NCI-H128 (cell line): ENCODE results near the gene PPP1R13B.

Source experiments
- DNase-seq: peaks from one replicate; lab custom pipeline; 2025; ENCODE audit not compliant: unreplicated experiment; lab: John Stamatoyannopoulos, UW

Gene PPP1R13B

DNA sequence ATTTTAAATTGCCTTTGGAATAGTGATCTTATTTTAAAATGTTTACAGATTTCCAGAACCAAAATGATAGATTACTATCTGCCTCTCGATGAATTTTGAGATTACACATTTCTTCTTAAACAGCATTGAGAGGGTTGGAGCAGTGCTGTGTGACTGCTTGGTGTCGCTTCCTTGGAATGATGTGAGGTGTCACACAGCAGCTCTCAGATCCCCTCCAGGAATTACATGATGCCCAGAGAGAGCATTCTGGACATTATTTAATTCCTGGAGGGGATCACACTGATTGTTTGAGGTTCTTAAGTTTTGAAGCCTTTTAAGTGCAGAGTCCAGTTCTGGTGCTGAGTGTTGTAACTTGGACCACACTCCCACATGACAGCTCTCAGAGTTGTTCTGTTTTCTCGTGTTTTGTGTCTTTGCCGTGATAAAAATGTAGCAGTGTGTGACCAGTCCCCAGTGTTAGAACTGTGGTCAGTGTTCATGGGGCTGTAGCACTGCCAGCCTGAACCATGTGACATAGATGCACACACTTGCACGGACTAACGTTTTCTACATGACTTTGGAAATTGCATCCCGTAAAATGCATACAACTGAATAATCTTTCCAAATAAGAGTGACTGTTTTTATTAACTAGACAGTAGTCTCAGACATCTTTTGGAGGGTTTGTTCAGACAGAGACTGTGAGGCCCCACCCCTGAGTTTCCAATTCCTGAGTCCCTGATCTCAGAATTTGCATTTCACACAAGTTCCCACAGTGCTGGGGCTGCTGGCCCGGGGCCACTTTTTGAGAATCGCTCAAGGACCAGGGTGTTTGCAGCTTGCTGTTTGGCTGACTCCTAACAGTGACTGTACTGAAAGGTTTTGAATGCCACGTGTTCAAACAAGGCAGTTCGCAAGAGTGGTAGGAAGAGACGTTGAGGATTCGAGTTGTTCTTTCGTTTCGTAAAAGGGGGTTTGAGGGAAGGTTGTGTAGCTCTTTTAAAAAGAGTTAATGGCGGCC, 158.2 kb downstream of the PPP1R13B start:
- DNase-seq: no peak

GRCh38 chr14:103688441-103688840, 158.9 kb downstream of the PPP1R13B start:
- no peak for DNase-seq

- DNase-seq: no peak
These were observed 159.7 kb downstream of the PPP1R13B start for GRCh38 chr14:103687712-103688111.

- no peak for DNase-seq
These were observed 160.4 kb downstream of the PPP1R13B start for GRCh38 chr14:103686831-103687485.

- no peak for DNase-seq
These were observed 161.8 kb downstream of the PPP1R13B start for GRCh38 chr14:103685276-103686211.

DNA sequence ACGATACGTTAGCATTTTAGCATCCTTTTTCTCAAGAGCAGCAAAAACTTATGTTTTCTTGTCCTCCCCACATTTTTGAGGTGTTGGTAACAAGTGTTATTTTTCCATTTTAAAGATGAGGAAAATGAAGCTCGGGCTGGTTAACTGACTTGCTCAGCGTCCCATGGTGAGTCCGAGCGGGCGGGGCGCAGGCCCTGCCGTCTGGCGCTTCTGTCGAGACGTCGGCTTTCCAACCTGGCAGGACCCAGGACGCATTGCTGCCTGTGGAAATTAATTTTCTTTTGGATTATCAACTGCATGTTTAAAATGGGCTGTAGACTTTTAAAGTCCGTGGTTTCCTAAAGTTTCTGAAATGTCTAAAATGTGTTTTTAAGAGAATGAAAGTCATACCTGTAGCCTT, 162.5 kb downstream of the PPP1R13B start:
- no peak for DNase-seq

GRCh38 chr14:103684471-103684870, 162.9 kb downstream of the PPP1R13B start:
- DNase-seq: no peak
